ENCODE measurements around the gene CELA3B.
"Not testable (repeated sequence)": the region's sequence is repeated elsewhere in the genome, so short reads cannot be mapped to it uniquely, and the experiment has no call there.

The CELA3B gene

DNA sequence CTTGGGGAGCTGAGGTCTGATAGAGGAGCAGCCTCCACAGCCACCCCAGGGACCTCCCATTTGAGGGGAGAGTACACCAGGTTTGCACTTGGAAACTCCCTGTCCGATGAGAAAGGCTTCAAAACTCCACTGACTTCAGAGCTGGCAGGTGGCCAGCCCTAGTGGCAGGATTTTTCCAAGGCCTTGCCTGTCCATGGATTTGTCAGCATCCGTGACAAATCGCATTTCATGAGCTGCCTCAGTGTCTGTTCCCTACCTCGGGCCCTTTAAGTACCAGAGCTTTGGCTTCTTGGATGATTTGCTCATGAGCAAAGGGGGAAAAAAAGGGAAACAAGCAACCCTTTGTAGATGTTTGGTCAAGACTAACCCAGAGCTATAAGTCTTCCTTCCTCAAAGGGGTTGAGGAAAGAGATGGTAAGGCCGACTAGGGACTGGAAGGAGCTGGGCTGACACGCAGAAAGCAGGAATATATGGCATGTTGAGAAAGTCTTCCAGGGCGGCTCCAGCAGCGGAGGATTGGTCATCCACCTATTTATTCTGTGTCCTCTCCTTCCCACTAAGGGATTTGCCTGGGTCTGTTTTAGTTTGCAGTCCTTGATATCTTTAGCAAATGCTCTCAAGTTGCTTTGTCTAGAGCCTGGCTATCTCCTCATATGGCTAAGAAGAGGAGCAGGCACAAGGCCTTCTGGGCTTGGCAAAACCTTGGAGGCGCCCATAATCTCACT lies 37.0 kb upstream of the CELA3B start:
- no peak for DNase-seq (ENCODE audit: low spot score)
- TF ChIP-seq, protein P1, sequence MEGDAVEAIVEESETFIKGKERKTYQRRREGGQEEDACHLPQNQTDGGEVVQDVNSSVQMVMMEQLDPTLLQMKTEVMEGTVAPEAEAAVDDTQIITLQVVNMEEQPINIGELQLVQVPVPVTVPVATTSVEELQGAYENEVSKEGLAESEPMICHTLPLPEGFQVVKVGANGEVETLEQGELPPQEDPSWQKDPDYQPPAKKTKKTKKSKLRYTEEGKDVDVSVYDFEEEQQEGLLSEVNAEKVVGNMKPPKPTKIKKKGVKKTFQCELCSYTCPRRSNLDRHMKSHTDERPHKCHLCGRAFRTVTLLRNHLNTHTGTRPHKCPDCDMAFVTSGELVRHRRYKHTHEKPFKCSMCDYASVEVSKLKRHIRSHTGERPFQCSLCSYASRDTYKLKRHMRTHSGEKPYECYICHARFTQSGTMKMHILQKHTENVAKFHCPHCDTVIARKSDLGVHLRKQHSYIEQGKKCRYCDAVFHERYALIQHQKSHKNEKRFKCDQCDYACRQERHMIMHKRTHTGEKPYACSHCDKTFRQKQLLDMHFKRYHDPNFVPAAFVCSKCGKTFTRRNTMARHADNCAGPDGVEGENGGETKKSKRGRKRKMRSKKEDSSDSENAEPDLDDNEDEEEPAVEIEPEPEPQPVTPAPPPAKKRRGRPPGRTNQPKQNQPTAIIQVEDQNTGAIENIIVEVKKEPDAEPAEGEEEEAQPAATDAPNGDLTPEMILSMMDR (IDR thresholded peaks at IDR 0.05; ENCODE audit: extremely low read depth, missing control alignments) = no peak

DNA sequence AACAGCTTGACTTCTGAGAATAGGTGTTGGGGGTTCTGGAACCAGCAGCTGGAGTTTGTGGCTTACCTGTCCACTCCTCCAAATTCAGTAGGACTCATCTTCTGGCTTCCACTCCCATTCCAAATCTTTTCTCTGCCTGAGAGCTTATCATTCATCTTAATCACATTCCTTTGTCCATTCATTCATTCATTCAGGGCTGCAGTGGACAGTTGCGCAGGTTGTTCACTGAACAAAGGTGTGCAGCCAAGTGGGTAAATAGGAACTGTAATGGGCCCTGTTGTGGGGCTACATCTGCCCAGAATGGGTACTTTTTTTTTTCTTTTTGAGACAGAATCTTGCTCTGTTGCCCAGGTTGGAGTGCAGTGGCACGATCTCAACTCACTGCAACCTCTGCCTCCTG lies 36.3 kb upstream of the CELA3B start:
- no peak for DNase-seq (ENCODE audit: low spot score)
- TF ChIP-seq, protein P1 (IDR thresholded peaks at IDR 0.05; ENCODE audit: extremely low read depth, missing control alignments) = no peak

DNA sequence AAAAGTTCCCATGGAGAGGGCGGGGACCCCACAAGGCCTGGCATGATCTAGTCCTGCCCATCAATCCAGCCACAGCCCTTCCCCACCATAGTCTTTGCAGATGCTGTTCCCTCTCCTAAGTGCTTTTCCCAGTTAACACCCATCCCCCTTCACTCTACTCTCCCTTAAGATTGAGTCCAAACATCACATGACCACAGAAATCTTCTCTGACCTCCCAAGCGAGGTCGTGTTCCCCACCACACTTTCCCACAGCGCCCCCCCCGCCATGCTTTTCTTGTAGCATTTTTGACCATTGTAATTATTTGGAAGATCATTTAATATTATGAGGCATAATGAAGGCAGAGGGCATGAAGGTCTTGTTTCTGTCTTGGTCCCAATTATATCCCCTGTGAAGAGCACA lies 35.5 kb upstream of the CELA3B start:
- no peak for DNase-seq (ENCODE audit: low spot score)
- TF ChIP-seq, protein P1 (IDR thresholded peaks at IDR 0.05; ENCODE audit: extremely low read depth, missing control alignments) = no peak

DNA sequence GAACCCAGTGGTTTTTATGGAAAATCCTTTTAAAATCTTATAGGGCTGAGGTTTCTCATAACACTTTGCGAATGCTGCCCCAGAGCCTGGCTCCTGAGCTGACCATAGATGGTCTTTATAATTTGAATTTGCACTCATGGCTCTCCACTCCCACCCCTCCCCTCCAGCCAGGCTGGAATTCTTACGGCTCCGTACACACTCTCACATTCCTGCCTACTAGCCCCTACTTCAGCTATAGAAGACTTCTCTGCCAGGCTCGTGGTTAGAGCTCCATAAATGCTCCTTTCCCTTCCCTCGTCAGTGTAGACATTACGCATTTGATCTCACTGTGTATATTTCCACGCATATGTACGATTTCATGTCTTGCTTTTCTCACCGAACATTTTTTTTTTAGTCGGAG lies 34.4 kb upstream of the CELA3B start:
- DNase-seq (ENCODE audit: low spot score) = no peak
- TF ChIP-seq, protein P1 (IDR thresholded peaks at IDR 0.05; ENCODE audit: extremely low read depth, missing control alignments) = no peak

DNA sequence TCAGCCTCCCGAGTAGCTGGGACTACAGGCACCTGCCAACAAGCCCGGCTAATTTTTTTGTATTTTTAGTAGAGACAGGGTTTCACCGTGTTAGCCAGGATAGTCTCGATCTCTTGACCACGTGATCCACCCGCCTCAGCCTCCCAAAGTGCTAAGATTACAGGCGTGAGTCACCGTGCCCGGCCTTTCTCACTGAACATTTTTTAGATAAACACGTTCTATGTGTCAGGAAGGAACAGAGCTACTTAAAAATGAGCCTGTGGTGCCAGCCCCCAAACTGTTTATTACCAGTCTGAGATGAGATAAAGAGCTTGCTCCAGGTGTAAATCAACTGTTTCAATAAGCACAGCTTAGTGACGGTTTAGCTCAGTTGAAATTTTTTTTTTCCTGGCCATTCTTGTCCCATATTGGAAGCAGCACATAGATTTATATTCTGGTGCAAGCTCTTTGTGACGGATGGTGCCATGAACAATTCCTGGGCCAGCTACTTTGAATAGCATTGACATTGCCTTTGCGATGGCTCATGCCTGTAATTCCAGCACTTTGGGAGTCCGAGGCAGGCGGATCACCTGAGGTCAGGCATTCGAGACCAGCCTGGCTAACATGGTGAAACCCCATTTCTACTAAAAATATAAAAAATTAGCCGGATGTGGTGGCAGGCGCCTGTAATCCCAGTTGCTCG lies 33.7 kb upstream of the CELA3B start:
- not testable (repeated sequence) for DNase-seq (ENCODE audit: low spot score)

DNA sequence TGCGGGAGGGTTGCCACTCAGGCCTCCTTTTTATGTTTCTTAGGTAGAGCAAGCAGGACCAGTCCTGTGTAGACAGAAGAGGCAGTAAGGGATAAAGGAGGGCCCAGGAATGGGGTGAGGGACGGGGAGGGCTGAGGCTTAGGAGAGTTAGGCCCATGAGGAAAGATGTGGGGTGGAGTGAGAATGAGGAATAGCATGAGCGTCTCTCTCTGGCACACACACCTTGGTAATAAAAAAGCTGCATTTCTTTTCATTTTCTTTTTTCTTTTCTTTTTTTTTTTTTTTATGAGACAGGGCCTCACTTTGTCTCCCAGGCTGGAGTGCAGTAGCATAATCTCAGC lies 32.1 kb upstream of the CELA3B start:
- DNase-seq (ENCODE audit: low spot score) = no peak
- TF ChIP-seq, protein P1 (IDR thresholded peaks at IDR 0.05; ENCODE audit: extremely low read depth, missing control alignments) = no peak

DNA sequence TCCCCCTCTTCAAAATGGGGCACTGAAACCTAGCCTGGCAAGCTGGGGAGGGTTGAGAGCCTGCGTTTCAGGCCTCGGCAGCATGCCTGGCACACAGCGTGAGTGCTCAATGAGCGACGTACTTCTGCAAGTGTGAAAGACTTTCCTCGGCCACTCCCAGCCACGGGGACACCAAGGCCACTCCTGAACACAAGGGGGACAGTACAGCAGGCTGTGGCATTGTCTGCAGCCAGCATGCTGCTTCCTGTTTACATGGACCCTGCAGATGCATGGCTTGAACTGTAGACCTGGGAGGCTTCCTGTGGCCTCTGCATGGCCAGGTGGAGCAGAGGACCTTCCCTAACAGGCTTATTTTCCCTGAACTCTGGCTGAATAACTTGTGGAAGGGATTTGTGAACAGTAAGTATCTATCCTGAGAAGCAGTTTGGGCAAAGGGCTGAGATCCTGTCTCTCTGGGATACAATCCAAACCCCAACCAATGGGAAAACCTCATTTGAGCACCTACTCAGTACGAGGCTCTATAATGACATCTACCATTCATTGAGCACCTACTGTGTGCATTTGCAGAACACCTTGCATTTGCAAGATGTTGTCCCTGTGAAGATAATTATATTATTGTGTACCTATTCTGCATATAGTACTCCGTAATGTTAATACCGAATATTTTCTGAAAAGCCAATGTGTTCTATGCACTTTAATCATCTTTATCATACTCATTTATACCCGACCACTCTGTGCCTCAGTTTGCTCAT lies 29.8 kb upstream of the CELA3B start:
- TF ChIP-seq, protein P1 (IDR thresholded peaks at IDR 0.05; ENCODE audit: extremely low read depth, missing control alignments) = no peak
- no peak for DNase-seq (ENCODE audit: low spot score)

Measured in GM20000 (cell line).